Right lobe of liver (tissue), 6 donors: ENCODE measurements around the gene MN1. TPM values are rescaled to one million over a fixed set of nuclear protein-coding genes. Genes with fewer than 3 reads are reported as not detected.

Source experiments
- ATAC-seq, 4 donors: fragments of 200-7000 bp; cut with Tn5 transposase; one replicate each; pipeline ENCODE4 v1.9.1; 2020; ENCODE audit warnings: mild to moderate bottlenecking in 4 of 4, moderate library complexity in 4 of 4
- DNase-seq, 3 donors: peaks; one replicate each; pipeline ENCODE4 v3.0.0-alpha.2; 2020
- H3K27ac ChIP-seq, 3 donors: fragments of 200-600 bp; one replicate each; pipeline ENCODE4 v1.8.0; 2022
- H3K27me3 ChIP-seq, 2 donors: fragments of 200-600 bp; one replicate each; pipeline ENCODE4 v1.8.0; 2022
- H3K36me3 ChIP-seq, 4 donors: fragments of 200-600 bp; sonication (generic) in 1 of 4; one replicate each; pipeline versions ENCODE4 v1.5.1 to v1.8.0; 2017 to 2022; ENCODE audit warnings: control low read depth in 1 of 4
- H3K4me1 ChIP-seq, 4 donors: fragments of 200-600 bp; sonication (generic) in 1 of 4; one replicate each; pipeline versions ENCODE4 v1.5.1 to v1.8.0; 2017 to 2022; ENCODE audit warnings: control low read depth in 1 of 4
- H3K4me3 ChIP-seq, 3 donors: fragments of 200-600 bp; one replicate each; pipeline ENCODE4 v1.8.0; 2022
- H3K9me3 ChIP-seq, 4 donors: fragments of 200-600 bp; sonication (generic) in 1 of 4; one replicate each; pipeline versions ENCODE4 v1.5.1 to v1.8.0; 2017 to 2022; ENCODE audit warnings: control low read depth in 1 of 4
- CTCF ChIP-seq, 4 donors: fragments of 200-600 bp in 3 of 4; fragments of 450-650 bp in 1 of 4; IDR thresholded peaks; one replicate each; pipeline versions ENCODE4 v1.5.1 to v1.8.0; 2016 to 2022; ENCODE audit warnings: antibody characterized with exemption in 4 of 4, mild to moderate bottlenecking in 2 of 4
- POLR2A ChIP-seq: fragments of 450-650 bp; IDR thresholded peaks from one replicate; pipeline ENCODE4 v1.6.1; 2017; ENCODE audit warnings: antibody characterized with exemption, mild to moderate bottlenecking
- WGBS: methylation state at CpG from one replicate; pipeline ENCODE4 v1.1.6; 2018; ENCODE audit warnings: low coverage, low lambda C conversion rate; ENCODE audit not compliant: insufficient coverage; ENCODE audit errors: missing lambda C conversion rate; 5-methylcytosine and 5-hydroxymethylcytosine counted together
- intact Hi-C, 2 donors: fragments of 100-400 bp; cut with DNase I; formaldehyde crosslinking; loops; one replicate each; pipeline versions ENCODE4 v1.11.2 to v1.14.1; 2022
- total RNA-seq, 6 experiments: library from RNA; depleted of rRNA in 2 of 6; stranded (reverse); fragments of >200 nt in 2 of 6; fragmentation: NEBNext Ultra II Directional in 3 of 6; extraction: Animal tissue kit (Norgen Biotek cat#: 25700) in 3 of 6; gene quantifications; one replicate each; pipeline versions ENCODE4 v1.1.0 to v1.2.4, GENCODE V29; 2016 to 2023
- donor health status: DM: no; HTN: yes; CAD: no.
- donor health status: DM: no; HTN: no; CAD: no.
- donor health status: DM: no; HTN: no; CAD: no.
- donor health status: DM: no; HTN: yes; CAD: no.
- donor health status: DM: no; HTN: yes; CAD: no.

The MN1 gene
- total RNA-seq, 6 experiments from 2014 or later = 0.10 to 0.77 (median 0.46) TPM

GRCh38 chr22:27723158-27723557 is 78.4 kb downstream of the MN1 start:
- 23% methylated on average over 1 of the region's 1 CpG for WGBS
- ATAC-seq = no peak

GRCh38 chr22:27720860-27721259 is 80.7 kb downstream of the MN1 start:
- intact Hi-C loops = no loop called here
- TF ChIP-seq POLR2A = no peak
- no peak for ATAC-seq
- no peaks in the 10 kb centered on the region for H3K9me3 ChIP-seq
- 63% methylated on average over 5 of the region's 5 CpGs for WGBS
- H3K36me3 ChIP-seq = no peaks in the 10 kb centered on the region
- no peaks in the 10 kb centered on the region for H3K4me1 ChIP-seq
- DNase-seq = no peak
- no peaks in the 10 kb centered on the region for H3K27me3 ChIP-seq
- no peak overlapping the region for H3K4me3 ChIP-seq
- H3K27ac ChIP-seq = no peak overlapping the region

More at GRCh38 chr22:27723158-27723557, 78.4 kb downstream of the MN1 start:
- no peak overlapping the region for H3K4me3 ChIP-seq
- intact Hi-C loops = no loop called here
- no peaks in the 10 kb centered on the region for H3K4me1 ChIP-seq
- no peak for DNase-seq
- no peak overlapping the region for H3K27ac ChIP-seq
- H3K9me3 ChIP-seq = no peaks in the 10 kb centered on the region
- H3K36me3 ChIP-seq = no peaks in the 10 kb centered on the region
- TF ChIP-seq POLR2A (no peak), CTCF (IDR thresholded peaks at IDR 0.05) (no peak)
- H3K27me3 ChIP-seq = no peaks in the 10 kb centered on the region

GRCh38 chr22:27719535-27720227 is 81.9 kb downstream of the MN1 start:
- Histone ChIP-seq H3K27me3 (no peaks in the 10 kb centered on the region), H3K36me3 (no peaks in the 10 kb centered on the region), H3K4me3 (no peak overlapping the region), H3K27ac (no peak overlapping the region), H3K9me3 (no peaks in the 10 kb centered on the region), H3K4me1 (no peaks in the 10 kb centered on the region)
- DNase-seq (no peak), ATAC-seq (no peak)
- TF ChIP-seq POLR2A (no peak), CTCF (IDR thresholded peaks at IDR 0.05) (no peak)
- 44% methylated on average over 5 of the region's 8 CpGs for WGBS
- intact Hi-C loops = no loop called here

- Histone ChIP-seq H3K27me3 (no peaks in the 10 kb centered on the region), H3K36me3 (no peaks in the 10 kb centered on the region), H3K9me3 (no peaks in the 10 kb centered on the region), H3K4me3 (no peak overlapping the region), H3K4me1 (no peaks in the 10 kb centered on the region), H3K27ac (no peak overlapping the region)
- no peak for DNase-seq
- WGBS = 62% methylated on average over 2 of the region's 3 CpGs
- ATAC-seq = no peak
- TF ChIP-seq CTCF (IDR thresholded peaks at IDR 0.05) = no peak
- TF ChIP-seq POLR2A = no peak
- intact Hi-C loops = no loop called here
These were observed 82.6 kb downstream of the MN1 start for GRCh38 chr22:27719036-27719347.

- intact Hi-C loops = no loop called here
- ATAC-seq (peak; percentile 33 to 82 (median 52)), DNase-seq (peak in 1 of 3 donors; percentile 34)
- H3K27me3 ChIP-seq = no peaks in the 10 kb centered on the region
- no peaks in the 10 kb centered on the region for H3K4me1 ChIP-seq
- H3K27ac ChIP-seq = no peak overlapping the region
- TF ChIP-seq CTCF (IDR thresholded peaks at IDR 0.05) (no peak), POLR2A (no peak)
- WGBS = 25% methylated on average over 4 of the region's 10 CpGs
- no peak overlapping the region for H3K4me3 ChIP-seq
- H3K36me3 ChIP-seq = no peaks in the 10 kb centered on the region
- H3K9me3 ChIP-seq = no peaks in the 10 kb centered on the region
These were observed 83.1 kb downstream of the MN1 start for GRCh38 chr22:27718186-27719035.
